ENCODE measurements around the gene LMX1B.

LMX1B gene

DNA sequence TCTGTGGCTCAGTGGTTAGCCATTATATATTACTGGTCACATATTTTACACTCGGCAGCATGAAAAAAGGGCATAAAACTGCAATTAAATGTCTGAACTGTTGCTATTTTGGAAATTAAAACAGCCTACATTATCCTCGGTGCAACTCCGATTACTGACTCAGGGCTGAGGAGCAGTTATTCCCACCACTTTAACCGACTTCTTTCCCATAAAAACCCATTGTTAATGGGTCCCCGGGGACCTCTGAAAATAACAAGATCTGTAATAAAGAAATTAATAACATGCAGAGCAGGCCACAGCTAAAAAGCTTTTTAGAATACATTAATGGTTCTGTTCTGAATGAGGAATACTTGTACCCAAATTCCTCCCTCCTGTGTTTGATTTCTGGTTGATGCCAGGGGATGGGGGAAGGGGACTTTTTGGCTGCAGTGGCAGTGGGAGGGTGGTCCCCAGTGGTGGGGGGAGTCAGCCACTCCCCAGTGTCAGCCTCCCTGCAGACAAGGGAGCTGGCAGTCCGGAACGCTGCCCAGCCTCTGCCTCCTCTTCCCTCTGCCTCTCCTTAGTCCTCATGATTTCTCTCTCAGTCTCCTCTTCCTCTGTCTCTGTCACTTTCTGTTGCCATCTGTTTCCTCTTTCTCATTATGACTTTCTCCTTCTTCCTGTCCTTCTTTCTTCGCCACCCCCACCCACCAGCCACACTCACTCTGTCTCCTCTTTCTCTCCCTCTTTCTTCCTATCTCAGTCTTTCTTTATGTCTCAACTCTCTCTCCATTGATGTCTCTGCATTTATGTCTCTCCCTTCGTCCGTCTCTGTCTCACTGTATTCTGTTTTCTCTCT is 132.1 kb downstream of the LMX1B start:
- CTCF ChIA-PET: interaction anchor here (5.4 kb wide), 1 partner anchor 40 kb away, joined by 32 read pairs; no protein-coding TSS in a partner anchor
- H3K4me1 ChIP-seq (ENCODE audit: control insufficient read depth, insufficient read depth, low read length): peaks cover 4% of the 10 kb centered on the region
- no peak overlapping the region; the same call in 1 of the 2 replicates for H3K27ac ChIP-seq (ENCODE audit: extremely low read depth, low read depth, low read length)
- no peaks in the 10 kb centered on the region for H3K36me3 ChIP-seq (ENCODE audit: control insufficient read depth in 2 of 2, insufficient read depth in 1 of 2, low read length in 2 of 2)
- H3K4me3 ChIP-seq (ENCODE audit: low read depth, low read length): no peak overlapping the region
- POLR2A ChIA-PET: no interaction called here
- H3K9me3 ChIP-seq (ENCODE audit: control insufficient read depth, insufficient read depth, low read depth, low read length): no peaks in the 10 kb centered on the region
- TF ChIP-seq, protein P1, sequence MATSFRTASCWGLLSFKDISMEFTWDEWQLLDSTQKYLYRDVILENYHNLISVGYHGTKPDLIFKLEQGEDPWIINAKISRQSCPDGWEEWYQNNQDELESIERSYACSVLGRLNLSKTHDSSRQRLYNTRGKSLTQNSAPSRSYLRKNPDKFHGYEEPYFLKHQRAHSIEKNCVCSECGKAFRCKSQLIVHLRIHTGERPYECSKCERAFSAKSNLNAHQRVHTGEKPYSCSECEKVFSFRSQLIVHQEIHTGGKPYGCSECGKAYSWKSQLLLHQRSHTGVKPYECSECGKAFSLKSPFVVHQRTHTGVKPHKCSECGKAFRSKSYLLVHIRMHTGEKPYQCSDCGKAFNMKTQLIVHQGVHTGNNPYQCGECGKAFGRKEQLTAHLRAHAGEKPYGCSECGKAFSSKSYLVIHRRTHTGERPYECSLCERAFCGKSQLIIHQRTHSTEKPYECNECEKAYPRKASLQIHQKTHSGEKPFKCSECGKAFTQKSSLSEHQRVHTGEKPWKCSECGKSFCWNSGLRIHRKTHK (tag by site-specific recombination; IDR thresholded peaks at IDR 0.05): no peak
- no peak for TF ChIP-seq ZNF37A (tag by site-specific recombination; IDR thresholded peaks at IDR 0.05)
- TF ChIP-seq OSR2 (tag by site-specific recombination; IDR thresholded peaks at IDR 0.05): no peak; the same call in 1 of the 2 replicates
- TF ChIP-seq ZNF169 (tag by site-specific recombination; IDR thresholded peaks at IDR 0.05): no peak
- no peak for TF ChIP-seq ZNF776 (tag by site-specific recombination; IDR thresholded peaks at IDR 0.05; ENCODE audit: borderline replicate concordance)
- TF ChIP-seq, protein P2, sequence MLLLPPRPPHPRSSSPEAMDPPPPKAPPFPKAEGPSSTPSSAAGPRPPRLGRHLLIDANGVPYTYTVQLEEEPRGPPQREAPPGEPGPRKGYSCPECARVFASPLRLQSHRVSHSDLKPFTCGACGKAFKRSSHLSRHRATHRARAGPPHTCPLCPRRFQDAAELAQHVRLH (tag by site-specific recombination; IDR thresholded peaks at IDR 0.05): no peak
- TF ChIP-seq SCRT2 (tag by site-specific recombination; IDR thresholded peaks at IDR 0.05): 0 out of 2 replicates have a peak, but pooled peaks have one; percentile 10
- TF ChIP-seq, protein P3, sequence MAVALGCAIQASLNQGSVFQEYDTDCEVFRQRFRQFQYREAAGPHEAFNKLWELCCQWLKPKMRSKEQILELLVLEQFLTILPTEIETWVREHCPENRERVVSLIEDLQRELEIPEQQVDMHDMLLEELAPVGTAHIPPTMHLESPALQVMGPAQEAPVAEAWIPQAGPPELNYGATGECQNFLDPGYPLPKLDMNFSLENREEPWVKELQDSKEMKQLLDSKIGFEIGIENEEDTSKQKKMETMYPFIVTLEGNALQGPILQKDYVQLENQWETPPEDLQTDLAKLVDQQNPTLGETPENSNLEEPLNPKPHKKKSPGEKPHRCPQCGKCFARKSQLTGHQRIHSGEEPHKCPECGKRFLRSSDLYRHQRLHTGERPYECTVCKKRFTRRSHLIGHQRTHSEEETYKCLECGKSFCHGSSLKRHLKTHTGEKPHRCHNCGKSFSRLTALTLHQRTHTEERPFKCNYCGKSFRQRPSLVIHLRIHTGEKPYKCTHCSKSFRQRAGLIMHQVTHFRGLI (tag by site-specific recombination; IDR thresholded peaks at IDR 0.05): no peak
- no peak for TF ChIP-seq ZXDB (tag by site-specific recombination; IDR thresholded peaks at IDR 0.05)
- TF ChIP-seq, protein P4, sequence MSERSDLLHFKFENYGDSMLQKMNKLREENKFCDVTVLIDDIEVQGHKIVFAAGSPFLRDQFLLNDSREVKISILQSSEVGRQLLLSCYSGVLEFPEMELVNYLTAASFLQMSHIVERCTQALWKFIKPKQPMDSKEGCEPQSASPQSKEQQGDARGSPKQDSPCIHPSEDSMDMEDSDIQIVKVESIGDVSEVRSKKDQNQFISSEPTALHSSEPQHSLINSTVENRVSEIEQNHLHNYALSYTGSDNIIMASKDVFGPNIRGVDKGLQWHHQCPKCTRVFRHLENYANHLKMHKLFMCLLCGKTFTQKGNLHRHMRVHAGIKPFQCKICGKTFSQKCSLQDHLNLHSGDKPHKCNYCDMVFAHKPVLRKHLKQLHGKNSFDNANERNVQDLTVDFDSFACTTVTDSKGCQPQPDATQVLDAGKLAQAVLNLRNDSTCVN (tag by site-specific recombination; optimal IDR thresholded peaks at IDR 0.05): no peak
- no peak for TF ChIP-seq ZNF658 (tag by site-specific recombination; IDR thresholded peaks at IDR 0.05)
- no peak for TF ChIP-seq KLF10 (tag by site-specific recombination; IDR thresholded peaks at IDR 0.05)
- TF ChIP-seq, protein P5, sequence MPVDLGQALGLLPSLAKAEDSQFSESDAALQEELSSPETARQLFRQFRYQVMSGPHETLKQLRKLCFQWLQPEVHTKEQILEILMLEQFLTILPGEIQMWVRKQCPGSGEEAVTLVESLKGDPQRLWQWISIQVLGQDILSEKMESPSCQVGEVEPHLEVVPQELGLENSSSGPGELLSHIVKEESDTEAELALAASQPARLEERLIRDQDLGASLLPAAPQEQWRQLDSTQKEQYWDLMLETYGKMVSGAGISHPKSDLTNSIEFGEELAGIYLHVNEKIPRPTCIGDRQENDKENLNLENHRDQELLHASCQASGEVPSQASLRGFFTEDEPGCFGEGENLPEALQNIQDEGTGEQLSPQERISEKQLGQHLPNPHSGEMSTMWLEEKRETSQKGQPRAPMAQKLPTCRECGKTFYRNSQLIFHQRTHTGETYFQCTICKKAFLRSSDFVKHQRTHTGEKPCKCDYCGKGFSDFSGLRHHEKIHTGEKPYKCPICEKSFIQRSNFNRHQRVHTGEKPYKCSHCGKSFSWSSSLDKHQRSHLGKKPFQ (tag by site-specific recombination; IDR thresholded peaks at IDR 0.05): peak; percentile 64
- TF ChIP-seq MEIS1 (CRISPR knock-in tag; IDR thresholded peaks at IDR 0.05; ENCODE audit: borderline replicate concordance): no peak
- no peak; the same call in 1 of the 2 replicates for TF ChIP-seq ZNF366 (tag by site-specific recombination; conservative IDR thresholded peaks at IDR 0.05)
- TF ChIP-seq PRDM1 (tag by site-specific recombination; IDR thresholded peaks at IDR 0.05): peak; percentile 92
- no peak for TF ChIP-seq KLF9 (tag by site-specific recombination; IDR thresholded peaks at IDR 0.05; ENCODE audit: low read depth)
- TF ChIP-seq, protein P6, sequence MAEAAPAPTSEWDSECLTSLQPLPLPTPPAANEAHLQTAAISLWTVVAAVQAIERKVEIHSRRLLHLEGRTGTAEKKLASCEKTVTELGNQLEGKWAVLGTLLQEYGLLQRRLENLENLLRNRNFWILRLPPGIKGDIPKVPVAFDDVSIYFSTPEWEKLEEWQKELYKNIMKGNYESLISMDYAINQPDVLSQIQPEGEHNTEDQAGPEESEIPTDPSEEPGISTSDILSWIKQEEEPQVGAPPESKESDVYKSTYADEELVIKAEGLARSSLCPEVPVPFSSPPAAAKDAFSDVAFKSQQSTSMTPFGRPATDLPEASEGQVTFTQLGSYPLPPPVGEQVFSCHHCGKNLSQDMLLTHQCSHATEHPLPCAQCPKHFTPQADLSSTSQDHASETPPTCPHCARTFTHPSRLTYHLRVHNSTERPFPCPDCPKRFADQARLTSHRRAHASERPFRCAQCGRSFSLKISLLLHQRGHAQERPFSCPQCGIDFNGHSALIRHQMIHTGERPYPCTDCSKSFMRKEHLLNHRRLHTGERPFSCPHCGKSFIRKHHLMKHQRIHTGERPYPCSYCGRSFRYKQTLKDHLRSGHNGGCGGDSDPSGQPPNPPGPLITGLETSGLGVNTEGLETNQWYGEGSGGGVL (tag by site-specific recombination; IDR thresholded peaks at IDR 0.05): peak; percentile 19; the same call in 1 of the 2 replicates
- no peak for TF ChIP-seq SP3 (tag by site-specific recombination; IDR thresholded peaks at IDR 0.05)
- no peak for TF ChIP-seq ZNF354C (tag by site-specific recombination; IDR thresholded peaks at IDR 0.05; ENCODE audit: borderline replicate concordance, low read depth)
- TF ChIP-seq ZNF529 (tag by site-specific recombination; IDR thresholded peaks at IDR 0.05; ENCODE audit: insufficient replicate concordance): no peak
- no peak for TF ChIP-seq ZFP41 (tag by site-specific recombination; IDR thresholded peaks at IDR 0.05; ENCODE audit: borderline replicate concordance)
- TF ChIP-seq ZNF660 (tag by site-specific recombination; IDR thresholded peaks at IDR 0.05): no peak
- no peak for TF ChIP-seq ZNF292 (tag by site-specific recombination; IDR thresholded peaks at IDR 0.05; ENCODE audit: borderline replicate concordance, low read depth)
- TF ChIP-seq, protein P7, sequence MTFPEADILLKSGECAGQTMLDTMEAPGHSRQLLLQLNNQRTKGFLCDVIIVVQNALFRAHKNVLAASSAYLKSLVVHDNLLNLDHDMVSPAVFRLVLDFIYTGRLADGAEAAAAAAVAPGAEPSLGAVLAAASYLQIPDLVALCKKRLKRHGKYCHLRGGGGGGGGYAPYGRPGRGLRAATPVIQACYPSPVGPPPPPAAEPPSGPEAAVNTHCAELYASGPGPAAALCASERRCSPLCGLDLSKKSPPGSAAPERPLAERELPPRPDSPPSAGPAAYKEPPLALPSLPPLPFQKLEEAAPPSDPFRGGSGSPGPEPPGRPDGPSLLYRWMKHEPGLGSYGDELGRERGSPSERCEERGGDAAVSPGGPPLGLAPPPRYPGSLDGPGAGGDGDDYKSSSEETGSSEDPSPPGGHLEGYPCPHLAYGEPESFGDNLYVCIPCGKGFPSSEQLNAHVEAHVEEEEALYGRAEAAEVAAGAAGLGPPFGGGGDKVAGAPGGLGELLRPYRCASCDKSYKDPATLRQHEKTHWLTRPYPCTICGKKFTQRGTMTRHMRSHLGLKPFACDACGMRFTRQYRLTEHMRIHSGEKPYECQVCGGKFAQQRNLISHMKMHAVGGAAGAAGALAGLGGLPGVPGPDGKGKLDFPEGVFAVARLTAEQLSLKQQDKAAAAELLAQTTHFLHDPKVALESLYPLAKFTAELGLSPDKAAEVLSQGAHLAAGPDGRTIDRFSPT (tag by site-specific recombination; IDR thresholded peaks at IDR 0.05): no peak
- TF ChIP-seq ZNF626 (tag by site-specific recombination; IDR thresholded peaks at IDR 0.05): no peak
- no peak for TF ChIP-seq ZNF155 (tag by site-specific recombination; IDR thresholded peaks at IDR 0.05)

Data from HEK293 (cell line).